OCI-LY7 (cell line): Measurements from ENCODE around the gene NR5A1.

ENCODE experiments used
- CTCF ChIP-seq: fragments of 200-600 bp; sonication (generic); conservative IDR thresholded peaks from 2 replicates; pipeline ENCODE4 v1.5.1; 2014; ENCODE audit warnings: mild to moderate bottlenecking, antibody characterized with exemption, low read length, moderate library complexity, mixed read lengths
- EZH2phosphoT487 ChIP-seq: fragments of 200-600 bp; sonication (generic); IDR thresholded peaks from 2 replicates; pipeline ENCODE4 v1.6.1; 2018; ENCODE audit warnings: low read depth, borderline replicate concordance, mild to moderate bottlenecking, mixed run types, antibody characterized with exemption, low read length, moderate library complexity, mixed read lengths

DNA sequence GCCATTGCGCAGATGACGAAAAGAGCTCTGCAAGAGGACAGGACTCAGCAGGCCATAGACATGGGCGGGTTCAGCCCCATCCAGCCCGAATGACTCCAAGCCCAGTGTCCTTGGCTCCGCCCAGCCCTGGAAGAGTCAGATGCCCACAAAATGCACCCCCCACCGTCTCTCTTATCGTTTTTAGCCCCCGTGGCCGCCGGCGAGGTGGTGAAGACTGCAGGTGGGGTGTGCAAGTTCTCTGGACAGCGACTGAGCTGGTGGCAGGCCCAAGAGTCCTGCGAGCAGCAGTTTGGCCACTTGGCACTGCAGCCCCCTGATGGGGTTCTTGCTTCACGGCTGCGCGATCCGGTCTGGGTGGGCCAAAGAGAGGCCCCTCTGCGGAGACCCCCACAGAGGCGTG lies 54.9 kb downstream of the NR5A1 start:
- TF ChIP-seq CTCF (no peak), EZH2phosphoT487 (no peak)
